Measurements from ENCODE around the gene DOCK7. TPM values are rescaled to one million over a fixed set of nuclear protein-coding genes. Genes with fewer than 3 reads are reported as not detected.

DOCK7 gene, protein sequence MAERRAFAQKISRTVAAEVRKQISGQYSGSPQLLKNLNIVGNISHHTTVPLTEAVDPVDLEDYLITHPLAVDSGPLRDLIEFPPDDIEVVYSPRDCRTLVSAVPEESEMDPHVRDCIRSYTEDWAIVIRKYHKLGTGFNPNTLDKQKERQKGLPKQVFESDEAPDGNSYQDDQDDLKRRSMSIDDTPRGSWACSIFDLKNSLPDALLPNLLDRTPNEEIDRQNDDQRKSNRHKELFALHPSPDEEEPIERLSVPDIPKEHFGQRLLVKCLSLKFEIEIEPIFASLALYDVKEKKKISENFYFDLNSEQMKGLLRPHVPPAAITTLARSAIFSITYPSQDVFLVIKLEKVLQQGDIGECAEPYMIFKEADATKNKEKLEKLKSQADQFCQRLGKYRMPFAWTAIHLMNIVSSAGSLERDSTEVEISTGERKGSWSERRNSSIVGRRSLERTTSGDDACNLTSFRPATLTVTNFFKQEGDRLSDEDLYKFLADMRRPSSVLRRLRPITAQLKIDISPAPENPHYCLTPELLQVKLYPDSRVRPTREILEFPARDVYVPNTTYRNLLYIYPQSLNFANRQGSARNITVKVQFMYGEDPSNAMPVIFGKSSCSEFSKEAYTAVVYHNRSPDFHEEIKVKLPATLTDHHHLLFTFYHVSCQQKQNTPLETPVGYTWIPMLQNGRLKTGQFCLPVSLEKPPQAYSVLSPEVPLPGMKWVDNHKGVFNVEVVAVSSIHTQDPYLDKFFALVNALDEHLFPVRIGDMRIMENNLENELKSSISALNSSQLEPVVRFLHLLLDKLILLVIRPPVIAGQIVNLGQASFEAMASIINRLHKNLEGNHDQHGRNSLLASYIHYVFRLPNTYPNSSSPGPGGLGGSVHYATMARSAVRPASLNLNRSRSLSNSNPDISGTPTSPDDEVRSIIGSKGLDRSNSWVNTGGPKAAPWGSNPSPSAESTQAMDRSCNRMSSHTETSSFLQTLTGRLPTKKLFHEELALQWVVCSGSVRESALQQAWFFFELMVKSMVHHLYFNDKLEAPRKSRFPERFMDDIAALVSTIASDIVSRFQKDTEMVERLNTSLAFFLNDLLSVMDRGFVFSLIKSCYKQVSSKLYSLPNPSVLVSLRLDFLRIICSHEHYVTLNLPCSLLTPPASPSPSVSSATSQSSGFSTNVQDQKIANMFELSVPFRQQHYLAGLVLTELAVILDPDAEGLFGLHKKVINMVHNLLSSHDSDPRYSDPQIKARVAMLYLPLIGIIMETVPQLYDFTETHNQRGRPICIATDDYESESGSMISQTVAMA (N-terminal part only)
- 11.5 to 72.8 TPM (median 13.8 TPM) in 5 replicates for total RNA-seq (2022; extraction: Qiagen RNA extraction; ENCODE audit: low read depth)

GRCh38 chr1:62687903-62688686, at the start of gene DOCK7:
Gene DOCK7, minus strand, starts transcription at chr1:62688386. Its CDS starts 122 bp downstream, at chr1:62688264.

GRCh38 chr1:62597281-62597680, 90.9 kb downstream of the DOCK7 start, which contains the start of gene ANGPTL3:
Gene ANGPTL3, plus strand, starts transcription at chr1:62597520. Its CDS starts 47 bp downstream, at chr1:62597567.

GRCh38 chr1:62436466-62437272, 251.5 kb downstream of the DOCK7 start, which contains the start of gene USP1:
Gene USP1, plus strand, starts transcription at chr1:62437049. Its CDS starts 2,819 bp downstream, at chr1:62439868.

Other genes with a start within 250 kb of the DOCK7 start
- 0.06 TPM in 1 of 5 replicates, not detected in the others for gene ANGPTL3, start 90.9 kb downstream of the DOCK7 start, total RNA-seq (2022; extraction: Qiagen RNA extraction; ENCODE audit: low read depth)
- gene ATG4C, start 95.7 kb upstream of the DOCK7 start, total RNA-seq (2022; extraction: Qiagen RNA extraction; ENCODE audit: low read depth), result 2.1 to 5.6 TPM (median 4.4 TPM) in 5 replicates

All from A549 treated with RU486 at 1 μM for 4 hours (cell line).